ENCODE measurements around the gene GSS.

Gene GSS

DNA sequence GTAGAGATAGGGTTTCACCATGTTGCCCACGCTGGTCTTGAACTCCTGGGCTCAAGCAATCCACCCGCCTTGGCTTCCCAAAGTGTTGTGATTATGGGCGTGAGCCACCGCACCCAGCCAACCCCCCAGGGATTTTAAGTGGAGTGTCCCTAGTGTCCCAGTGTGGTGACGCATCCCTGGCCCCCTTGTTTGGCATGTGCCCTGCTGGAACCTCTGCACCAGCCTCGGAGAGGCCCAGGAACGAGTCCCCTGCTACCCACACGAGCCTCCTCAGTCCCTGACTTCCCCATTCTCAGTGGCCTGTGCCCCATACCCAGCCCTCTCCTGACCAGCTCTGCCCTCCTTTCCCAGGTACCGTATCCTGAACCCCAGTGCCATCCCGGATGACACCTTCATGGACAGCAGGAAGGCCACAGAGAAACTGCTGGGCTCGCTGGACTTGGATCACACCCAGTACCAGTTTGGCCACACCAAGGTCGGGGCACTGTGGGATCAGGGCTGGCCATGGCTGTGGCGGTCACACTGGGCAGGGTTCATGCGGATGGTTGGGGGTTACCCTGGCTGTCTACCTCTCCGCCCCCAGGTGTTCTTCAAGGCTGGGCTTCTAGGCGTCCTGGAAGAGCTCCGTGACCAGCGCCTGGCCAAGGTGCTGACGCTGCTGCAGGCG, 37.3 kb upstream of the GSS start:
- DNase-seq: no peak

DNA sequence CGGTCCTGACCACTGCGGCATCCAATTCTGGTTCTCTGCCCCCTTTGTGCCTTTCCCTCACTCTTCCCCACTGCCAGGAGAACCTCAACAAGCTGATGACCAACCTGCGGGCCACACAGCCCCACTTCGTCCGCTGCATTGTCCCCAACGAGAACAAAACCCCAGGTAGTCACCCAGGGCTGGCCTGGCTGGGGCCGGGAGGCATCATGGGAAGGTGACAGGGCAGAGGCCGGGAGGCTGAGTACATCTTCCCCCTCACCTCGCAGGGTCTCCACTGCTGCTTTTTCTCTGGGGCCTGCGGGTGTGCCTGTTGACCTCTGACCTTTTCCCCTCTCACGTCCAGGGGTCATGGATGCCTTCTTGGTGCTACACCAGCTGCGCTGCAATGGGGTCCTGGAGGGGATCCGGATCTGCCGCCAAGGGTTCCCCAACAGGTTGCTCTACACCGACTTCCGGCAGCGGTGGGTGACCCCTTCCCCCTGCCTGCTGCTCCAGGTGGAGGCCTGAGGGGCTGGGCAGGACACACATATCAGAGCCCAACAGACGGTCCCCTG, 35.1 kb upstream of the GSS start:
- no peak for DNase-seq

DNA sequence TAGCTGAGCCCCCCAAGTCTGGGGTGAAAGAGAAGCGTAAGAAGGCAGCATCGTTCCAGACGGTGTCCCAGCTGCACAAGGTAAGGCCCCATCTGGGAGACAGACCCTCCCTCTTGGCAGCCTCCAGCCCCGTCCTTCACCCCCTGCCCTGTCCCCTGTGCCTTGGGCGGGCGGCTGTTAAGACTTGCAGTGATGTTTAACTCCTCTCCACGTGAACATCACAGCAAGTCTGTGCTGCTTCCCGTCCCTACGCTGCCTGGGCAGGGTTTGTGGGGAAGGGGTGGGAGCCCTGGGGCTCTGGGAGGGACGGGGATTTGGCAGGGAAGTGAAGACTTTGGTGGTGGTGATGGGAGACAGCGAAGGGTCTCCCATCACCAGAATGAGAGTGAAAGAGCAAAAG, 34.6 kb upstream of the GSS start:
- no peak for DNase-seq

DNA sequence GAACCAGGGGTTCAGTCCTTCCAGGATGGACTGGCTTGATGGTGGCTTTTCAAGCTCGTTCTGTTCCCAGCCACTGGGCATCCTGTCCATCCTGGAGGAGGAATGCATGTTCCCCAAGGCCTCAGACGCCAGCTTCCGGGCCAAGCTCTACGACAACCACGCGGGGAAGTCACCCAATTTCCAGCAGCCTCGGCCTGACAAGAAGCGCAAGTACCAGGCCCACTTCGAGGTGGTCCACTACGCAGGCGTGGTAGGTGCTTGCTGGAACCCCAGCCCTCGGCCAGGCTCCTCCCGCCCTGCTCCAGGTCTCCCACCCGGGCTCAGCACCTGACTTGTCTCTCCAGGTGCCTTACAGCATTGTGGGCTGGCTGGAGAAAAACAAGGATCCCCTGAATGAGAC, 34.1 kb upstream of the GSS start:
- DNase-seq: no peak

DNA sequence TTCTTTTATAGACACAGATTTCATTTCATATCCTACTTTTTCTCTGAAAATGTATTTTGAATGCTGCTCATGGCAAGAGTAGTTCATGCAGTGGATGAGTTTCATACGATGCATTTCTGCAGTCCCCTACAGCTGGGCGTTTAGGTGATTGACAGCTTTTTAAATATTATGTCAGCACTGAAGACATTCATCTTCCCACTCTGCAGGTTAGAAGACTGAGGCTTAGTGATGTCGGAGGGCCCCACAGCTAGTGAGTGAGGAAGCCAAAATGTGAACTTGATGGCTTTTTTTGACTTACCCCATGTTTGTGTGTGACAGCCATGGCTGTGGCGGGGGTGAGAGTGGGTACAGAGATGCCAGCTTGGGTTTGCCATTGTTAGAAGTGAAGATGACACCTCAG, 33.5 kb upstream of the GSS start:
- DNase-seq: no peak

DNA sequence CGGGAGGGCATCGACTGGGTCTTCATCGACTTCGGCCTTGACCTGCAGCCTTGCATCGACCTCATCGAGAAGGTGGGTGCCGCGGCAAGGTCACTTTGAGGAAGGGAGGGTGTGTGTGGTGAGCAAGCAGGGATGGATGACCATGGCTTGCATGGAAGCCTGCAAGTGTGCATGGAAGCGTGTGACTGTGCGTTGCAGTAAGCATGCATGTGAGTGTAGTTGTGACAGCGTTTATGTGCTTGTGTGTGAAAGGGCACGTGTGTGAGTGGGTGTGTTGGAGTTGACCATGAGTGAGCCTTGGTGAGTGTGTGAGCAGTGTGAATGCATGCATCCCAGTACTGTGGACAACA, 32.6 kb upstream of the GSS start:
- DNase-seq: no peak

DNA sequence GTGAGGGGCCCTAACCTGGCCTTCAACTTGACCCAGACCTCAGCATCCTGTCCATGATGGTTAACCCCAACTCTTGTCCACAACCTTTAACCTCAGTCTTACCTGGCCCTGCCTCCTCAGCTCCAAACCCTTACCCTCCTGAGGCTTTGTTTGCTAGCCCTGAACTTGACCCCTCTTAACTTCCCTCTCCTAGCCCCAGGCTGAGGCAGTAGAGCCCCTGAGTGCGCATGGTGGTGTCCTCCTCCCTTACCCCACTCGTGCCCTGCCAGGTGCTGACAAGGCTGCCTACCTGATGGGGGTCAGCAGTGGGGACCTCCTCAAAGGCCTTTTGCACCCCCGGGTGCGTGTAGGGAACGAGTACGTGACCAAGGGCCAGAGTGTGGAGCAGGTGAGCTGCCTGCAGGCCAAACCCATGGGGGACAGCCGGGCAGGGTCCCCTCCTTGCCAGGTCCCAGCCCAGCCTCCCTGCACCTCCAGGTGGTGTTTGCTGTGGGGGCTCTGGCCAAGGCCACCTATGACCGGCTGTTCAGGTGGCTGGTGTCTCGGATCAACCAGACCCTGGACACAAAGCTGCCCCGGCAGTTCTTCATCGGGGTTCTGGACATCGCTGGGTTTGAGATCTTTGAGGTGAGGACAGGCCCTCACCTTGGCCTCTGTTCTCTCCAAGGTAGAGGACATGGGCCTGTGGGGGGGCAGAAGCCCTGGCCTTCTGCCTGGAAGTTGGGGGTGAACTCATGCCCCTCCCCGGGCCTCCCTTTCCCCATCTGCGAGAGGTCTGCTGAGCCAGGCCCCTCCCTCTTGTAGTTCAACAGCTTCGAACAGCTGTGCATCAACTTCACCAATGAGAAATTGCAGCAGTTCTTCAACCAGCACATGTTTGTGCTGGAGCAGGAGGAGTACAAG, 31.9 kb upstream of the GSS start:
- DNase-seq: no peak

DNA sequence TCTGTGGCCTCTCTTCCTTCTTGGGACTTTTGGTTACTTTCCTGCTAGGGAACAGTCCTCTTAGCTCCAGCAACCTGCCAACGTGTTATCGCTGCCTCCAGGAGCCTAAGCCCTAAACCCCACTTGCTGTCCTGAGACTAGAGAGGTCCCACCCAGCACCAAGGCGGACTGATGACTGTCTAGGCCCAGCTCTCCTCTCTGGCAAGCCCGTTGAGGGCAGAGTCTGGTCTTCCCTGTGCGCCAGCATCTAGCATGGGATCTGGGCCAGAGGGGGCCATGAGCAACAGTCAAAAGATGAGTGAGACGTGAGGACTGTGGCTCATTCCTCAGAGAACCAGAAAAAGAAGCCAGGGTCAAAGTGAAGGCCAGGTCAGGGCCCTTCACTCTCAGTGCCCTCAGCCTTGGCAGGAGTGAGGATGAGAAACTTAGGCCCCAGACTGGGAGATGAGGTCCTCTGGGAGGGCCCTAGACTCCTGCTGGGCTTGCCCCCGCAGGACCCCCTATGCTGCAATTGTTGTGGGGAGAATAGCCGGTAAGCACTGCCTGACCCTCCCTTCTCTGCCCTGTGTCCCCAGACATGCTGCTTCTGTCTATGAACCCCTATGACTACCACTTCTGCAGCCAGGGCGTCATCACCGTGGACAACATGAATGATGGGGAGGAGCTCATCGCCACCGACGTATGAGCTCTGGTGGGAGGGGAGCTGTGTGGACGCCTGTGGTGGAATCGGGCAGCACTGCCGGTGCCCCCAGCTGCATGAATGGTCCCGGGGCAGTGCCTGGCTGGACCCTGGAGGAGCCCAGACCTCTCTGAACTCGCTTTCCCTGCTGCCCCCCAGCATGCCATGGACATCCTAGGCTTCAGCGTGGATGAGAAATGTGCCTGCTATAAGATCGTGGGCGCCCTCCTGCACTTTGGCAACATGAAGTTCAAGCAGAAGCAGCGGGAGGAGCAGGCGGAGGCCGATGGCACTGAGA, 31.0 kb upstream of the GSS start:
- DNase-seq: no peak

DNA sequence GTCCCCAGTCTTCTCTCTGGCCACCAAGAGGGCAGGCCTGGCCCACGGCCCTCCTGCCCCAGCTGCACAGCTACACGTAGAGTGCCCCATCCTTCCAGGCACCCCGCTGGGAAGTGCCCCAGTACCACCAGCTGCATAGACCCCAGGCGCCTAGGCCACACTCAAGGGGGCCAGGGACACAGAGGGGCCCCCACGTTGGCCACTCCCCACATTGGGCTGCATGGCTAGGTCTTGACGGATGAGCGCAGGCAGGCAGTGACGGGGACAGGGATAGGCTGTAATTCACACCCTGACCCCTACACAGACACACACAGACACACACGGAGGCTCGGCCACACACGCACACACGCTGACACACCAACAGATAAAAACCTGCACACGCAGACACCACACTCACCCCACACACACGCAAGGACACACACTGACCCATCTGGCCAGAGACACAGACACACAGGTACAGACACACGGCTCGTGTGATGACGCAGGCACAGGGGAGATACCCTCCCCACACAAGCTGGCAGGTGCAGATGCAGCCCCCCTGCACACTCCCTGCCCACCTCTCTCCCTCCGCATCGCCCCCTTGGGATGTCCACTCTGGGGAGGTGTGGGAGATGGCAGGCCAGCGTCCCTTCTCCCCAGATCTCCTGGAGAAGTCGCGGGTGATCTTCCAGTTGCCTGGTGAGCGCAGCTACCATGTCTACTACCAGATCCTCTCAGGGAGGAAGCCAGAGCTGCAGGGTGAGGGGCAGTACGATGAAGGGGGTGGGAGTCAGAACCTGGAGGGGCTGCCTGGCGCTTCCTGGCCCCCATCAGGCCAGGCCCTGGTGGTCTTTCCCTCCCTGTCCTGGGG, 30.1 kb upstream of the GSS start:
- no peak for DNase-seq

DNA sequence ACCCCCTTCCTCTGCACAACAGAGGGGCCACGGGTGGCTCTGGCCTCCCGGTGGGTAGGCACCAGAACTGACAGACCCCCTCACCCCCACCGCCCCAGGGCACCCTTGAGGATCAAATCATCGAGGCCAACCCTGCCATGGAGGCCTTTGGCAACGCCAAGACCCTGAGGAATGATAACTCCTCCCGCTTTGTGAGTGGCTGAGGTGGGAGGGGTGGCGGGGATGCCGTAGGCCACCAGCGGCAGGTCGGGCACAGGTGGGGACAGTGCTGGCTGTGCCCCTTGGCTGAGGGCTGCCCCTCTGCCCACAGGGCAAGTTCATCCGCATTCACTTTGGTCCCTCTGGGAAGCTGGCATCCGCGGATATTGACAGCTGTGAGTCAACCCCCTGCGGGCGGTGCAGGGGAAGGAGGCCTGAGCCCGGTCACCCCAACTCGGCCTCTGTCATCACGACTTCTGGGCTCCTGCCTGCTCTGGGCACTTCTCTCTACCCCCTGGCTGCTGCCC, 29.2 kb upstream of the GSS start:
- no peak for DNase-seq

DNA sequence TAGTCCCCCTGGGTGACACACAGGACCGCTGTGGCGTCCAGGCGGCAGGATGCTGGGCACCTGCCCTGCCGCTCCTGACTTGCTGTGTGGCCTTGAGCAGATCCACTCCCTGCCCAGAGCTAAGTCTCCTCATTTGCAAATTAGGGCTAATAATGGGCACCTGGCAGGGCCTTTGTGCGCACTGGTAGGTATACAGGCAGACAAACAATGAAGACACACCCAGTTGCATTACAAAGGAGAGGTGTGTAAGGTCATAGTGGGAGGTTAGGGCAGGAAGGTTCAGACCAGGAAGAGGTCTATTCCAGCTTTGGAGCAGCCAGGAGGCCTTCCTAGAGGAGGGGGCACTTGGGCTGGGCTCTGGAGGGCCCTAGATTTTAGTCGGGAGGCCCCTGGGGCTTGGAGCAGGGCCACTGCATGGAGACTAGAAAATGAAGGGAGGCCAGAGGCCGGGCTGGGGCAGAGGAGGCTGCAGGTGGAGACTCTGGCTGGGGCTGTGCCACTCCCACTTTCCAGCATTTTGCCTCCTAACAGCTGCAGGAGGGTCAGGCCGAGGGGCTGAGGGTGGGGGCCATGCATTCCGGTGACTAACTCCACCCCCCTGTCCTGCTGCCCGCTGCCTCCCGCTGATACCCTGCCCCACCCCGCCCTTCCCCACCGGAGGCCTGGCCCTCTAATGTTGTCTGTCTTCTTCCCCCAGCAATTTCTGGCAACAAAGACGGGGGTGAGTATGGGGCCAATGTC, 28.6 kb upstream of the GSS start:
- no peak for DNase-seq

DNA sequence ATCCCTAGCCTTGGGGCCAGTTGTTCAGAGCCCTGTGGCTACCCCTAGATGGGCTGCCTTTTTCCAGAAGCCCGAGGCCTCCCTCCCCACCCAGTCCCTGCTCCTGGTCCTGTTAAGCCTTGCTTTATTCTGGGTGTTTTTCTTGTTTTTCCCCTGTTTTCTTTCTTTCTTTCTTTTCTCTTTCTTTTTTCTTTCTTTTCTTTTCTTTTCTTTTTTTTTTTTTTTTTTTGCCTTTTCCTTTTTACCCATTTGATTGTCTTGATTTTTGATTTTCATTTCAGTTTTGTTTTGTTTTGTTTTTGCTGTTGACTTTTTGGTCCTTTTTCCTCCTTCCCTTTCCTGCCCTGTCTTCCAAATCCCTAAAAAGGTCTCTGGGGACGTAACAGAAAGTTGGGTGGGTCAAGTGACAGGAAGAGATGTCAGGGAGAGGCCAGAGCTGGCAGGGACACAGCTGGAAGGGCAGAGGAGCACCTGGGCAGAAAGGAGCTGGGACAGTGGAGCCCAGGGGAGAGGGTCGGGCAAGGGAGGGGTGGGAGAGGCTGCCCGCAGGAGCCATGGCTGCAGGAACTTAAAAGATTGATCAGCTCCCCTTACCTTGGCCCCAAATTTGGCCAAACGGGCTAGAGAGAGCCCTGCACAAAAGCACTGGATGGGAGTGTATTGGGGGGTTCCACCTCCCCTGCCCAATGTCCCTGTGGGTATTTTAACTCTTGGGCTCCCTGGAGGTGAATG, 27.6 kb upstream of the GSS start:
- no peak for DNase-seq

DNA sequence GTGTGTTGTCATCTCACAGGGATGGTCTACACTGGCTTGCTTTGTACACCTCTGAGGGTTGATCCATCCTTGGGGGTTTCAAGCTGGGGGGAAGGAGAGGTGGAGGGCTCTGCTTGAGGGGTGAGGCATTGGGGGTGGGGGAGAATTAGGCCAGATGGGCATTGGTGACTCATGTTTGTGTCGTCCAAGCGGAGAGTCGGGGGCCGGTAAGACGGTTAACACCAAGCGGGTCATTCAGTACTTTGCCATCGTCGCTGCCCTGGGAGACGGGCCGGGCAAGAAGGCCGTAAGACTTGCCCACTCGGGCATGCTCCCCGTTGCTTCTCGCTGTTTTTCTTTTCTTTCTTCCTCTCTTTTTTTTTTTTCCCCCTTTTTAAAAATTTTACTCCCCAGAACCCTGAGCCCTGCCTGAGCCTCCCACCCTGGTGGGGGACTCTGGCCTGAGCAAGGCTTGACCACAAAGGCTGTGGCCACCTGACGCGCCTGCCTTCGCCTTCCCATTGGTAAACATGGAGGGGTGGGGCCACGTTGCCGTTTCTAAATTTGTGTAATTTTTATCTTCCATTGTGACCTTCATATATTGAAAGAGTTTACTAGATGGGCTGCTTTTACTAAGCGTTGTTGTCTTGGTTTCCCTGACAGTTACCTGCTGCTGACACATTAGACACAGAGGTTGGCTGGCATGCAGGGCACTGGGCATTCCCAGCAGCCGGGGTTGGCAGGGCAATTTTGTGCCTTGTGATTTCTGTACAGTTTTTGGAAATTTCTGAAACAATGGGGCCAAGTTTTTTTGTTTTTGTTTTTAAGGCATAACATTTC, 26.9 kb upstream of the GSS start:
- DNase-seq: no peak

DNA sequence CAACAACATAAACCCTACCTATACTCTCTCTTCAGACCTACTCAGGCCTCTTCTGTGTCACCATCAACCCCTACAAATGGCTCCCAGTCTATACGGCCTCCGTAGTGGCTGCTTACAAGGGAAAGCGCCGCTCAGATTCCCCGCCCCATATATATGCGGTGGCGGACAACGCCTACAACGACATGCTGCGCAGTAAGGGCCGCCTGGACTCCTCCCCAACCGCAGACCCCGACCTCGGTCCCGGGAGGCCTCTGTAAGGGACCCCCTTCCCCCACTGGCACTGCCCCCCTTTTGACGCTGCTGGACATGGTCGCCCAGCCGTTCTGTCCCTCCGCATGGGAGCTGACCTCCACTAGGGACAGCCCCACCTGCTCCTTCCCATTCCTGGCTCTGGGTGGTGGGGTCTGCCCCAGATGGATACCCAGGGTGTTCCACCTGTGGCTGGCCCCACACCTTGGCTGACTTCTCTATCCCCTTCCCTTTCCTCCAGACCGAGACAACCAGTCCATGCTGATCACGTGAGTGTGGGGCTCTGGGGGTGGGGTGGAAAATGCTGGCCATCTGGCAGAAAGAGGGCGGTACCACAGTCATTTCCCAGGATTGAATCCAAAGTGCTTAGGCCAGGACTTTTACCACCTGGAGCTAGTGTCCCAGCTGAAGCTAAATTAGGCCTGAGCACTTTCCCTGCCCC, 25.1 kb upstream of the GSS start:
- DNase-seq: no peak

DNA sequence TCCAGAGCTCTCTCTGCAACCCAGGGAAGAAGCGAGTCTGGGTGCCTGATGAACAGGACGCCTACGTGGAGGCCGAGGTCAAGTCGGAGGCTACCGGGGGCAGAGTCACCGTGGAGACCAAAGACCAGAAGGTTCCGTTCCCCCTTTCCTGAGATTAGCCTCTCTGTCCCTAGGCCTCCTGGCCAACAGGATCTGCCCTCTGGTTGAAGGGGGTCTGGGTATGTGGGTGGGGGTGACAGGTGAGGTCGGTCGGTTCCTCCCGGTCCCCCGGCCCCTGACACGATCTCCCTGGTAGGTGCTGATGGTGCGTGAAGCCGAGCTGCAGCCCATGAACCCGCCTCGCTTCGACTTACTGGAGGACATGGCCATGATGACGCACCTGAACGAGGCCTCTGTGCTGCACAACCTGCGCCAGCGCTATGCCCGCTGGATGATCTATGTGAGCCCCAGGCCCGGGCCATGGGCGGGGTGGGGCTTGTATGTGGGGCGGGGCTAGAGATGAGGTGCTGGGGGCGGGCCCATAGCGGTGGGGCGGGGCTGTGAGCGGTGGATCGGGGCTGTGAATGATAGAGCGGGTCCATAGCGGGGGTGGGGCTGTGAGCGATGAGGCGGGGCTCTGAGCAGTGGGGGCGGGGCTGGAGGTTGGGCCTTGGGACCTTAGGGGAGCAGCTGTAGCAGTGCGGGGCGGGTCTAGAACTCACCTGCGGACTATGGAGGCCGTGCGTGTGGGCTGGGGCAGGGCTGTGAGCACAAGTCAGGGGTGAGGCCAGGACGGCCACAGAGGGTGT, 24.0 kb upstream of the GSS start:
- DNase-seq: no peak

DNA sequence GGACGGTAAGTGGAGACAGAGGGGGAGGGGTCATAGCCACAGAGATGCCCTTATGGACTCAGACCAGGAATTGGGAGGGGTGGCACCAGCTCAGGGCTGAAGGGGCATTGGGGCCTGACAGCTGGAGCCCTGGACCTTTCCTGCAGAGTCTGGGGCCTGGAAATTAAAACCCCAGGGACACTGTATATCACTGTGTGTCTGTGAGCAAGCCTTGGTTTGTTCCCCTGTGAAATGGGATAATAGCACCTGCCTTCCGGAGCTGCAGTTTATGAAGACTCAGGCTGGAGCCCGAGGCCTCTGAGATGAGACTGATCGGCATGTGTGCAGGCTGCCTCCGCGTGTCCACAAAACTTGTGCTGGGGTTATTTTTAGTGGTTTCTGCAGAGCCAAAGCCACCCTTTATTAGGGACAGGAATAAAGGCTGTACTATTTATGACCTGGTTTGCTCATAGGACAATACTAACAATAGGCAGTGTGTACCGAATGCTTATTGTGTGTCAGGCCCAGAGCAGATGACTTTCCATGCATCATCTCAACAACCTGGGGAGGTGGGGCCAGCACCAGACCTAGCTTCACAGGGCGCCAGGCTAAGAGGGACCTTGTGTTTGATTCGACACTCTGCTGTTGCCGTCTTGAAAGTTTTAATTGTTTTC, 22.6 kb upstream of the GSS start:
- no peak for DNase-seq

DNA sequence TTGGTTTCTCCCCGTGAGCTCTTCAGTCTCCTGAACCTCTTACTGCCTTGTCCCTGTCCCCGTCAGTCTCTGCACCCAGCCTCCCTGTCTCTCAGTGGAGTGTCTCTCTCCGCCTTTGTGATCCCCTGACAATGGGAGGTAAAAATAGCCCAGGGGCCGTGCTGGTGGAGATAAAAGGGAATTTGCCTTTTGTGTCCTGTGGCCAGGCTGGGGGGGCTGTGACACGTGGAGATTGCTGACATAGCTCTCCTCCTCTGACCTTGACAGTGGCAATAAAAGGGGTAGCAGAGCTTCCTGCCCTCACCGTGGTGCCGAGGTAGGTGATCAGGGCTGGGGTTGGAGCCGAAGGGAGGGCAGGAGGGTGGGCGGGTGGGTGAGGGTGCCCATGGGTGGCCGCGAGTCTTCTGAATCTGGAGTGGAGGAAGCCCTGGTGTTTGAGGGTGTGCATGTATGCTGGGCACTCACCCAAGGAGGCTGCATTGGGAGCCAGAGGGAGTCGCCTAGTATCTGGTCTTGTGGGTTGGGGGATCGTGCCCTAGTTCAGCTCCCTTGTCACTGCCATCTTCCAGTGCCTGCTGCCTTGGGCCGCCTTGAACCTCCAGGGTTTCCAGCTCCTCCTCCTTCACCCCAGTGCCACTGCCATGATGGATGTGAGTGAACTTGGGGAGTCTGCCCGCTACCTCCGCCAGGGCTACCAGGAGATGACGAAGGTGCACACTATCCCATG, 21.9 kb upstream of the GSS start:
- no peak for DNase-seq
